IPS-NIHi7 (cell line): ENCODE measurements around the gene PFKFB2.
A peak's percentile ranks its signal among the peaks of the same experiment; 100 is the strongest.
"Not testable (repeated sequence)": the region's sequence is repeated elsewhere in the genome, so short reads cannot be mapped to it uniquely, and the experiment has no call there.

Experiments used
- DNase-seq: peaks from one replicate; pipeline ENCODE4 v3.0.0; 2012; ENCODE audit warnings: mixed read lengths; ENCODE audit errors: extremely low spot score

The PFKFB2 gene

DNA sequence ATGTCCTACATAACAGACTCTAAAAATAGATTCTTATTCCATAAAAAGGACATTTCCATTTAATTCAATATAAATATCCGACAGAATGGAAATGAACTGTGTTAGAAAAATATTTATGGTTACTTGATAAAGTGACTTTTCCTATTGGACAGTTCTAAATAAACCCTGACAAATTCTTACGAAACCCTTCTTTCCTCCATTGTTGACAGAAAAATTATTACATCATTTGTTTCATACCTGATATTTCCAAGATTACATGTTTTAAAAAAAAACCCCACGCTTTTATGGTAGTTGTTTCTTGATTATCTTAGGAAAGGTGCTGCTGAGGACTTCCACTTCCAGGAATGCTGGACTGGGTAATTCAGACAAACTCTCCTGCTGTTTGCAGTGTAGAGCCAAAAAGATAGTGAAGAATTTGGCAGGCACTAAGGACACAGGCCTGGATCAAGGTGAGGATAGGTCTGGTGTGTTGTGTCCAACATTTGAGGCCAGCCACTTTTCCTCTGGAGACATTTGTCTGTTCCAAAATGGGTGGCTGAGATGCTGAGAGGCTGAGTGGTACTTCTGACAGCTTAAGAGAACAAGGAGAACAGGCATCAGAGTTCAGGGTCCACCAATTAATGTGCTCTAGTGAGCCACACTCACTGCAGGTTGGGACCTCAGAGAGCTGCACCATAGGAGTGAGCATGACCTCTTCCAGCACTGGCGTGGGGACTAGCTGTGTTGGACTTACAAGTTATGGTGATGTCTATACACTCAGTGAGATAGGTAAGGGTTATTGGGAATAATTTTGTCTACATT, 13.5 kb upstream of the PFKFB2 start:
- DNase-seq: no peak

DNA sequence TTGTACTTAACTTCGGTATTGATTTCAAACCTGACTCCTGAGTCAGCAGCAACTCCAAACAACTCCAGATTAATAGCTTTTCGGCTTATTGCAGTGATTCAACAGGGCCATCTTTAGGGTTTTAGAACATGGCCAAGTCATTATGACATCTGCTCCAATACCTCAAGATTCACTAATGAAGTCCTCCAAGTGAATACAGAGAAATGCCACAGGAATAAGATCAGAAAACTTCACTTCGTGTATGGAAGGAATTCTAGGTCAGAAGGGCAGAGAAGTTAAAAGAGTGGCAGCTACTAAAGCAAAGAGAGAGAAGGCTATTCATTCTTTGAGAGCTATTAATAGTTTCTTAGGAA, 12.9 kb upstream of the PFKFB2 start:
- no peak for DNase-seq

GRCh38 chr1:207041397-207041796, 11.7 kb upstream of the PFKFB2 start:
- not testable (repeated sequence) for DNase-seq

- no peak for DNase-seq
Observed at GRCh38 chr1:207045453-207045852, 7.6 kb upstream of the PFKFB2 start.

GRCh38 chr1:207047505-207047904, 5.6 kb upstream of the PFKFB2 start:
- DNase-seq: no peak

DNA sequence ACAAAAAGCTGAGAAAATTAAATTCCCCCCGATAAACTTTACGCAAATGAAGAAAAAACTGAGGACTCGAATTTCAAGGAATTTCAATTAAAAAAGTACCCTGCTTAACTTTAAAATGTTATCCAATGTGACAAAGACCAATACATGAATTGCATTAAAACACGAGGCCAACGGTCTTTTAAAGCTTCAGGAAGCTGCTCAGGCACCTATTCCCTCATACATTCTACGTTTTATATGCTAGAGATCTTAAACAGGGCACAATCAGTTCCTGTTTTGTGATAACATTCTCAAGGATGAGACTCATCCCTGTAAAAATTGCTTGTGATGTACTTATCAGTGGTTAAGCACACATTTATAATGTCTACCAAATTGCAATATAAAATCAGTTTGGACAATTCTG, 5.0 kb upstream of the PFKFB2 start:
- DNase-seq: no peak

DNA sequence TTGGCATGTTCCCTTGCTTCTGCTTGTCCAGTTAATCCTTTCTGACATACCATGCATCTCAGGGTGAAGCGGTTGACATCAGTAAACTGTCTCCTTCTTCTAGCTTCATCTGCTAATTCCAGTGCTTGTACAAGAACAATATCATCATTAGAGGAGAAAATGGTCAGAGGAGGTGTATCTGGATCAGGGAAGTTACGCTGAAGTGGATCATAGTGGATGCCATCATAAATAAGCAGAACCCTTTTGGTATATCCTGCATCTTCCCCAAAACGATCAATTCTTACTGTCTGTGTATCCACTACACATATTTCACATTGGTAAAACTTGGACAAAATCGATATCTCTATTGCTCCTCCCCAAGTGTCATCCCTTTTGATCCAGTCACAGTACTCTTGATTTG, 4.0 kb upstream of the PFKFB2 start:
- no peak for DNase-seq

DNA sequence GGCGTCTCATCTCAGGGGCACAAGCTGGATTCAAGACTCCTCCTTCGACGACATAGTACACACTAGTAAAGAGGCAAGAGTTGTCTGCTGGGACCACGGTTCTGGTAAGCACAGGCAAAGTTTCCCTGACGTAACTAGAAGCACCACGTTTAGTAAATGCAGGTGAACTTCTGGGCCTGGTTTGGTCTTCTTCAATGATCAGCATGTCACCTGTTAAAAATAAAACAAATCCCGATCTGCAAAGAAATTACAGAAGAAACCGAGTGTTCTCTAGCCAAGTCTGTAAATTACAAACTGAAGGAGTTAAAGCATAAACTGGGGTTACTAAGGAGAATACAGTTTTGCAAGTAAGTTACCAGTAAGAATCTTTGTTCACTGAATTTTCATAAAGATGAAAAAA, 3.6 kb upstream of the PFKFB2 start:
- DNase-seq: no peak

- DNase-seq: no peak
Observed at GRCh38 chr1:207049974-207050391, 3.1 kb upstream of the PFKFB2 start.

DNA sequence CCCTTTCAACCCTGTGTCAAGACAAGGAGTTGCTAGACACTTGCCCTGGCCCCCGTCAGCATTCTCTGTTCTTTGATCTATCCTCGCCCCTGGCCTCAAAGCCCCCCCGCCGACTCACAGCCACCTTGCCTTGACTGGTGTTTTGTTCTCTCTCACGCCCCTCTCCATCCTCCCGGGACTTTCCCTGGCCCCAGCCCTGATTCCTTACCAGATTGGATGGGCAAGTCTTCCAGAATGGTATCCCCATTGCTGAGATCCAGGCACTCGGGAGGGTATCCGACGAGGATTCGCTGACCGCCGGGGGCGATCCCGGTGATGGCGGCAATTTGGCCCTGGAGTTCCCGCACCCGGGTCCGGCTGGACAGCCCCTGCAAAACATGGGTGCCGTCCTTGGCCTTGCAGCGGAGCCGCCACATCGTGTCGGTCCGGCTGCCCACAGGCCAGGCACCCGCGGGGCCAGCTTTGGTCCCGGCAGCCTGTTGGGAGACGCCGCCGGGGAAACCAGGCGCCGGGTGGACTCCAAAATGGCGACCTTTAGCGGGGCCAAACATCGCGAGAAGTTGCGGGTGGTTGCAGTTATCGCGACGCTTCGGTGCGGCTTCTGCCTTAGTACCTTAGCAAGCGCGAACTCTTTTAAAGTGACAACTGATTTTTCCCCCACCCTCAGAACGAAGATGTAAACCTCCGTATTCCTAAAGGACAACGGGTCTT, 2.4 kb upstream of the PFKFB2 start:
- DNase-seq: peak; percentile 79

GRCh38 chr1:207051191-207051943, 1.7 kb upstream of the PFKFB2 start, which contains the start of gene YOD1:
Gene YOD1, minus strand, starts transcription at chr1:207051208. Its CDS starts 178 bp downstream, at chr1:207051030.
- no peak for DNase-seq

DNA sequence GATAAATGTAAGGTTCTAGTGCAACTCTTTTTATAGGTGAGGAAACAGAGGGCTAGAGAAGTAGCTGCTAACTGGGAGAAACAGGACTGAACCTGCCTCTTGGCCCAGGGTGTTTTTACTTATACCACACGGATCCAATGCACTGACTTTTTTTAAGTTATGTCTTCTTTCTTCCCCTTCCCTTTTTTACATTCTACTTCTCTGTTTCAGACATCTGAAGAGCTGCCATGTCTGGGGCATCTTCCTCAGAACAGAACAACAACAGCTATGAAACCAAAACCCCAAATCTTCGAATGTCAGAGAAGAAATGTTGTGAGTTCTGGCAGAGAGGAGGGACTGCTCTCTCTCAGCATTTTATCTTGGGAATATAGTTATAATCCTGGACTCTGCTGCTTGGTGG, 1.4 kb downstream of the PFKFB2 start:
- no peak for DNase-seq

DNA sequence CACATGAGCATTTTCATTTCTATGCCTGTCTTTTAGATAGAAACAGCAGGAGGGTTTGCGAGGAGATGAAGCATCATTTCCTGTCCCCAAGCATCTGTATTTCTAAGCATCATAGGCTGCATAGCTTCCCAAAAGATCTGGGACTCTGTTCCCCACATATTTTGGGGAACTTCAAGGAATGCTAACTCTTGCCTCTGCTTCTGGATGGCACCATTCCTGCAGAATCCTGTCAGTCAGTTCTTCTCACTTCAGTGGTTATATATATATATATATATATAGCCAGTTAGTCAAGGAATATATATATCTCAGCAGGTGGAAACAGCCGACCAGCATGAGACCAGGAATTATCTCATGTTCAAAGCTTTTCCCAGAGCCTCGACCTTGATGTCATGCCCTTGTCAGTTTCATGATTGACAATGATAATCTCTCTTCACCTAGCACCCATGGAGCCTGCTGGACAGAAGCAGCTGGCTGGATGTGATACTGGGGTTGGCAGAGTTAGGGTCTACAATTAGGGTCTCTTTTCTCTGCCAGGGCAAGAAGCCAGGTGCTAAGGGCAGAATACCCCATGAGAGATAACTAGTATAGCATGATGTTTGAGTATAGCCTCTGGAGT, 2.4 kb downstream of the PFKFB2 start:
- no peak for DNase-seq

- DNase-seq: no peak
Observed at GRCh38 chr1:207056673-207057072, 3.6 kb downstream of the PFKFB2 start.

DNA sequence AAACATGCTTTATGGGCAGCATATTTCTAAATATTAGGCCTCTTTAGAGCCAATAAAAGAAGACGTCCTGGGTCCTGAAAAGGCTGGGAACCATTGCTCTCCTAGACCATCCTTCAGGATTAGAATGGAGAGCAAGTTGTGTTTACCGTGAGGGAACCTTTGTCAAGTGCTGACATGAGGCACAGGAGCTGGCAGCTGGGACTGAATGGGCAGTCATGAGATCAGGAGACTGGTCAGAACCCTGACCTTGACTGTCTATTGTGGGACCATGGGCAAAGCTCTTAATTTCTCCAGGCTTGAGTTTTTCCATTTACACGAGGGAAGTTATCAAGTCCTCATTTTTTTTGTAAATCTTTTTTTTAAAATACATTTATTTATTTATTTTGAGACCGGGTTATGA, 5.2 kb downstream of the PFKFB2 start:
- DNase-seq: no peak

DNA sequence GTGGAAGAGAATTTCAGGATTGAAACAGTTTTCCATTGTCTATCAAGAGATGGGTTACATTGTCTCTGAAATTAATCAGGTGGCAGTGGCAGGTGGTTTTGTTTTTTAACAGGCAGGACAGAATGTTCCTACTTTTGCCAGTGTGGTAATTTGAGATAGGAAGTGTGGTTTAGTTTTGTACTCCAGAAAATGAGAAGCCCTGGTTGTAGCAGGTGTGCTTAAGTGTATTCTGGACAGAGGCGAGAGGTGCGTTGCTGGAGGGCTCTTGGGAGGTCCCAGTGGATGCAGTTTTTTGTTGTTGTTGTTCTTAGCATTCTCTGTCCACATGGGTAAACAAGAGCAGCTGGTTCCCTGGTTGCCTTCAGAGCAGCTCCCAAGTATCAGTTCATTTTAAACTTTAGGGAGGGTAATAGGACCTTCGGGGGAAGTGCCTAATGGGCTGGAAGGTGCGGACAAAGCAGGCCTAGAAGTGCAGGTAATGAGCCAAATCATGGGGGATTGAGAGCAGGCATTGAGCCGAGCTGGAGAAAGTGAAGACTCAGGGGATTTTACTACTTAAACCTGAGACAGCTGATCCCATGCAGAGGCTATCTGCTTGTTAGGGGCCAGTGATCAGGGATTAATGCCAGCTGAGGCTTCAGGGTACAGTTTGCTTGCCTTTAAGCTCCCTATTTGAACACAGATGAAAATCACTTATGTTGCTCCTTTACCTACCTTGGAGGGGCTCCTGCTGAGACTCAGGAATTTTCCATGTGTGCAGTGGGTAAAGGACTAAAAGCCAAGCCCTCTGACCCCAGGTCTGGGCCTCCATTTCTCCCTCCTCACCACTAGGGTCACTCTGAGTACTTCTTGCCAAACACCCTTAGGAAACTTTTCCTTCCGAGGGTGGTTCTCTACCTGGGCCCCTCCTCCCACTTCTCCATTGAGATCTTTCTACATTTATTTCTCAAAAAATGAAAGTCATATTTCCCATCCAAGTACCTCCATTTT, 6.1 kb downstream of the PFKFB2 start:
- DNase-seq: peak; percentile 47

- no peak for DNase-seq
Observed at GRCh38 chr1:207059881-207060280, 6.8 kb downstream of the PFKFB2 start.

GRCh38 chr1:207060596-207060995, 7.5 kb downstream of the PFKFB2 start:
- DNase-seq: no peak

- DNase-seq: no peak
Observed at GRCh38 chr1:207062058-207062457, 9.0 kb downstream of the PFKFB2 start.

DNA sequence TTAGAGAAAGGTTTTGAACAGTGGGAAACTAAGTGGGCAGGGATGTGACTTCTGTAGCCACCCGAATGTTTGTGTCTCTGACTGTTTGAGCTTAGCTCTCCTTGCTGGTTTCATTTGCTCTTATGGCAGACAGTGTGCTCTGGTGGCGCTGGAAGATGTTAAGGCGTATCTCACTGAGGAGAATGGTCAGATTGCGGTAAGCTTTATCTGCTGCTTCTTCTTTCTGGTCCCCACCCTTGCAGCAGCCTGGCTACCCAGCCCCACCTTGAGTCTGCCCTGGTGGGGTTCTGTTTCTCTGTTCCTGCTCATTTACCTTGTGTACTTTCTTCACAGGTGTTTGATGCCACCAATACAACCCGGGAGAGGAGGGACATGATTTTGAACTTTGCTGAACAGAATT, 9.9 kb downstream of the PFKFB2 start:
- no peak for DNase-seq

GRCh38 chr1:207064561-207064960, 11.5 kb downstream of the PFKFB2 start:
- DNase-seq: no peak
